MM.1S (cell line): ENCODE data around the gene ADPRH.
"Not testable (repeated sequence)": the region's sequence is repeated elsewhere in the genome, so short reads cannot be mapped to it uniquely, and the experiment has no call there.

Experiments
- DNase-seq: peaks from one replicate; pipeline ENCODE4 v3.0.0-alpha.2; 2015
- H2AFZ ChIP-seq: fragments of 300-600 bp; sonication (generic); 2 replicates; pipeline ENCODE4 v1.6.0; 2016; ENCODE audit warnings: antibody characterized with exemption, low read length
- H3F3A ChIP-seq: fragments of 300-600 bp; sonication (generic); 2 replicates; pipeline ENCODE4 v1.6.1; 2016; ENCODE audit warnings: mild to moderate bottlenecking, antibody characterized with exemption, low read length, moderate library complexity, mixed read lengths; ENCODE audit not compliant: insufficient read depth
- H3K27ac ChIP-seq: fragments of 300-600 bp; sonication (generic); 2 replicates; pipeline ENCODE4 v1.5.1; 2016; ENCODE audit warnings: mild to moderate bottlenecking, low read length
- H3K27me3 ChIP-seq: fragments of 300-600 bp; sonication (generic); replicated peaks from 2 replicates; pipeline ENCODE4 v1.6.0; 2016; ENCODE audit warnings: low read length; ENCODE audit not compliant: insufficient read depth
- H3K36me3 ChIP-seq: fragments of 300-600 bp; sonication (generic); replicated peaks from 2 replicates; pipeline ENCODE4 v1.6.1; 2016; ENCODE audit warnings: mild to moderate bottlenecking, low read length, mixed read lengths; ENCODE audit not compliant: insufficient read depth
- H3K4me1 ChIP-seq: fragments of 300-600 bp; sonication (generic); 2 replicates; pipeline ENCODE4 v1.6.1; 2016; ENCODE audit warnings: low read length, mixed read lengths
- H3K4me2 ChIP-seq: fragments of 300-600 bp; sonication (generic); 2 replicates; pipeline ENCODE4 v1.6.0; 2016; ENCODE audit warnings: low read depth, low read length
- H3K4me3 ChIP-seq: fragments of 300-600 bp; sonication (generic); 2 replicates; pipeline ENCODE4 v1.5.1; 2016; ENCODE audit warnings: low read length, mixed read lengths
- H3K79me2 ChIP-seq: fragments of 300-600 bp; sonication (generic); 2 replicates; pipeline ENCODE4 v1.6.1; 2016; ENCODE audit warnings: mixed run types, low read length, mixed read lengths
- H3K9ac ChIP-seq: fragments of 300-600 bp; sonication (generic); 2 replicates; pipeline ENCODE4 v1.6.1; 2016; ENCODE audit warnings: low read length, mixed read lengths
- H3K9me2 ChIP-seq: fragments of 300-600 bp; sonication (generic); replicated peaks from 2 replicates; pipeline ENCODE4 v1.6.1; 2016; ENCODE audit warnings: mild to moderate bottlenecking, low read length, mixed read lengths; ENCODE audit not compliant: insufficient read depth
- H3K9me3 ChIP-seq: fragments of 300-600 bp; sonication (generic); replicated peaks from 2 replicates; pipeline ENCODE4 v1.6.1; 2016; ENCODE audit warnings: mild to moderate bottlenecking, low read length, mixed read lengths; ENCODE audit not compliant: insufficient read depth
- H4K20me1 ChIP-seq: fragments of 300-600 bp; sonication (generic); 2 replicates; pipeline ENCODE4 v1.6.1; 2016; ENCODE audit warnings: mild to moderate bottlenecking, low read length, moderate library complexity, mixed read lengths; ENCODE audit not compliant: insufficient read depth
- EZH2 ChIP-seq: fragments of 300-600 bp; sonication (generic); optimal IDR thresholded peaks from 2 replicates; pipeline ENCODE3; 2017; ENCODE audit warnings: low read depth, mild to moderate bottlenecking, antibody characterized with exemption, low read length, mixed read lengths
- EZH2phosphoT487 ChIP-seq: fragments of 300-600 bp; sonication (generic); IDR thresholded peaks from 2 replicates; pipeline ENCODE4 v1.6.1; 2018; ENCODE audit warnings: antibody characterized with exemption, low read length
- TF ChIP-seq, protein P1 (sequence below): fragments of 300-600 bp; sonication (generic); IDR thresholded peaks from 2 replicates; pipeline ENCODE4 v1.5.1; 2016; ENCODE audit warnings: antibody characterized with exemption, low read length, mixed read lengths

The ADPRH gene

DNA sequence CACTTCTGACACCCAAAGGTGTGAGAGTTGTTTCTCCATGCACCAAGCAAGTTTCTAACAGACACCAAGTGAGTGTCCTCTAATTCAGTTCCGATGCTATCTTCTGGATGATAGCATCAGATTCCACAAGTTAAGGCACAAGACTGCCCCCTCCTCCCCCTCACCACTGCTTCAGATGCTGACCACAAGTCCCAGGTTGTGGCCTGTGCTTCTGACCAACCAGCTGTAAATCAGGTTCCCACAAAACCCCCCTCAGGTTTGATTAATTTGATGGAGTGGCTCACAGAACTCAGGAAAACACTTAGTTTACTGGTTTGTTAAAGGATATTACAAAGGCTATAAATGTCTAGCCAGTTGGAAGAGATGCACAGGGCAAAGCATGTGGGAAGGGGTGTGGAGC, 11.4 kb downstream of the ADPRH start:
- no peaks in the 10 kb centered on the region for H3K27me3 ChIP-seq
- H3K9me3 ChIP-seq: no peaks in the 10 kb centered on the region
- TF ChIP-seq, protein P1, sequence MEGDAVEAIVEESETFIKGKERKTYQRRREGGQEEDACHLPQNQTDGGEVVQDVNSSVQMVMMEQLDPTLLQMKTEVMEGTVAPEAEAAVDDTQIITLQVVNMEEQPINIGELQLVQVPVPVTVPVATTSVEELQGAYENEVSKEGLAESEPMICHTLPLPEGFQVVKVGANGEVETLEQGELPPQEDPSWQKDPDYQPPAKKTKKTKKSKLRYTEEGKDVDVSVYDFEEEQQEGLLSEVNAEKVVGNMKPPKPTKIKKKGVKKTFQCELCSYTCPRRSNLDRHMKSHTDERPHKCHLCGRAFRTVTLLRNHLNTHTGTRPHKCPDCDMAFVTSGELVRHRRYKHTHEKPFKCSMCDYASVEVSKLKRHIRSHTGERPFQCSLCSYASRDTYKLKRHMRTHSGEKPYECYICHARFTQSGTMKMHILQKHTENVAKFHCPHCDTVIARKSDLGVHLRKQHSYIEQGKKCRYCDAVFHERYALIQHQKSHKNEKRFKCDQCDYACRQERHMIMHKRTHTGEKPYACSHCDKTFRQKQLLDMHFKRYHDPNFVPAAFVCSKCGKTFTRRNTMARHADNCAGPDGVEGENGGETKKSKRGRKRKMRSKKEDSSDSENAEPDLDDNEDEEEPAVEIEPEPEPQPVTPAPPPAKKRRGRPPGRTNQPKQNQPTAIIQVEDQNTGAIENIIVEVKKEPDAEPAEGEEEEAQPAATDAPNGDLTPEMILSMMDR: no peak
- no peak for TF ChIP-seq EZH2
- no peak for TF ChIP-seq EZH2phosphoT487
- DNase-seq: no peak
- H3F3A ChIP-seq: no peaks in the 10 kb centered on the region
- H2AFZ ChIP-seq: no peak overlapping the region
- no peaks in the 10 kb centered on the region for H3K79me2 ChIP-seq
- no peaks in the 10 kb centered on the region for H4K20me1 ChIP-seq
- no peaks in the 10 kb centered on the region for H3K9me2 ChIP-seq
- no peak overlapping the region for H3K4me3 ChIP-seq
- H3K9ac ChIP-seq: no peak overlapping the region
- no peaks in the 10 kb centered on the region for H3K36me3 ChIP-seq
- no peak overlapping the region for H3K27ac ChIP-seq
- no peak overlapping the region for H3K4me2 ChIP-seq
- peaks cover 11% of the 10 kb centered on the region; the same call in 1 of the 2 replicates for H3K4me1 ChIP-seq

DNA sequence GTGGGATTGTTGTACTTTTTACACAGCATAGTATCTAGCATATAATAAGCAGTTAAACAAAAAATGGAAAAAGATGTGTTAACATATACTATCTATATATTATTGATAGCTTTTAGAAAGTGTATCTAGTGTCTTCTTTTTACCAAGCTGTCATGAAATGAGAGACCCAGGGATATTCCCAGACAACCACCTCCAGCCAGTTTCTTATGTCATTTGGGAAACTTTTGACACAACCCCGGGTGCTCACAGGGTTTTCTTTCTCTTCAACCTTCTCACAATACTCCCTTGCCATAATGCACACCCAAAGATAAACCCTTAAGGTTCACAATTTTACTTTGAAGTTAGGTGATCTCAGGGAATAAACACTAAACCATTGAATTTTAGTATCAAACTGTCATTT, 13.6 kb downstream of the ADPRH start:
- Histone ChIP-seq H3K4me3 (no peak overlapping the region), H3K27me3 (no peaks in the 10 kb centered on the region), H3K4me2 (no peak overlapping the region), H3K36me3 (no peaks in the 10 kb centered on the region), H3K79me2 (no peaks in the 10 kb centered on the region), H3K9ac (no peak overlapping the region), H3K9me3 (no peaks in the 10 kb centered on the region), H3K4me1 (peaks cover 20% of the 10 kb centered on the region), H2AFZ (no peak overlapping the region), H3K9me2 (no peaks in the 10 kb centered on the region), H3K27ac (no peak overlapping the region), H4K20me1 (no peaks in the 10 kb centered on the region), H3F3A (no peaks in the 10 kb centered on the region)
- DNase-seq: no peak
- TF ChIP-seq EZH2 (no peak), EZH2phosphoT487 (no peak)
- TF ChIP-seq, protein P1: no peak

DNA sequence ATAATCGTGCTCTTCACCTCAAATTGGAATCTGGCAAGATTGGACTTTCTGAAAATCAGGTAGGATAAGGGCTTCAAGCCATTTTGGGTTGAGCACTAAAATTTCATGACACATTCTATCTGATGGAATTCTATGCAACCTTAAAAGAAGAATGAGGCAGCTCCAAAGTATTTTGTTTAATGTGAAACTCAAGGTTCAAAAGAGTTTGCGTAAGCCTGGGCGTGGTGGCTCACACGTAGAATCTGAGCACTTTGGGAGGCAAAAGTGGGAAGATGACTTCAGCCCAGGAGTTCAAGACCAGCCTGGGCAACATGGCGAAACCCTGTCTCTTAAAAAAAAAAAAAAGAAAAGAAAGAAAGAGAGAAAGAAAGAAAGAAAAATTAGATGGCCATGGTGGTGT, 14.8 kb downstream of the ADPRH start:
- Histone ChIP-seq H4K20me1 (no peaks in the 10 kb centered on the region), H3K4me3 (no peak overlapping the region)
- TF ChIP-seq EZH2 (no peak), EZH2phosphoT487 (no peak)
- TF ChIP-seq, protein P1: no peak

DNA sequence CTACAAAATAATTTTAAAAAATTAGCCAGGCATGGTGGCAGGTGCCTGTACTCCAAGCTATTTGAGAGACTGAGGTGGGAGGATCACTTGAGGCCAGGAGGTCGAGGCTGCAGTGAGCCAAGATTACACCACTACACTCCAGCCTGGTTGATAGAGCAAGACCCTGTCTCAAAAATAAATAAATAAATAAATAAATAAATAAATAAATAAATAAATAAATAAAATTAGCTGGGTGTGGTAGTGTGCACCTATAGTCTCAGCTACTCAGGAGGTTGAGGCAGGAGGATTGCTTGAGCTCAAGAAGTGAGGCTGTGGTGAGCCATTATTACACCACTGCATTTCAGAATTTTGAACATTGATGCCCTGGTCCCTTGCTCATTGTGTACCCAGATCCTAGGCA, 15.6 kb downstream of the ADPRH start:
- not testable (repeated sequence) for H3F3A ChIP-seq, H4K20me1 ChIP-seq, H3K9me2 ChIP-seq, H3K9me3 ChIP-seq, H3K9ac ChIP-seq, H3K79me2 ChIP-seq, H3K27me3 ChIP-seq, H3K4me2 ChIP-seq, H3K27ac ChIP-seq, H3K36me3 ChIP-seq, H2AFZ ChIP-seq, DNase-seq, H3K4me1 ChIP-seq, H3K4me3 ChIP-seq

More for the DNA sequence above, 14.8 kb downstream of the ADPRH start:
- Histone ChIP-seq H3K4me2 (no peak overlapping the region), H3K4me1 (peaks cover 12% of the 10 kb centered on the region), H2AFZ (no peak overlapping the region), H3K79me2 (no peaks in the 10 kb centered on the region), H3K9ac (no peak overlapping the region), H3K27me3 (no peaks in the 10 kb centered on the region), H3F3A (no peaks in the 10 kb centered on the region), H3K27ac (no peak overlapping the region), H3K36me3 (no peaks in the 10 kb centered on the region), H3K9me2 (no peaks in the 10 kb centered on the region), H3K9me3 (no peaks in the 10 kb centered on the region)
- no peak for DNase-seq
